Gastroesophageal sphincter (tissue), 4 donors: Measurements from ENCODE around the gene MCAM. TPM values are rescaled to one million over a fixed set of nuclear protein-coding genes. Genes with fewer than 3 reads are reported as not detected.
A peak's percentile ranks its signal among the peaks of the same experiment; 100 is the strongest.

Experiments
- ATAC-seq: fragments of 150-250 bp; one replicate; pipeline ENCODE4 v1.9.1; 2016; ENCODE audit warnings: mild to moderate bottlenecking, moderate library complexity
- H3K27ac ChIP-seq, 4 donors: fragments of 200-600 bp; sonication (generic) in 3 of 4; 1 replicate in 3 of 4; 2 replicates in 1 of 4; pipeline ENCODE4 v1.5.1; 2016 to 2019
- H3K27me3 ChIP-seq: fragments of 200-600 bp; sonication (generic); one replicate; pipeline ENCODE4 v1.5.1; 2019
- H3K36me3 ChIP-seq, 2 donors: fragments of 200-600 bp; sonication (generic); one replicate each; pipeline ENCODE4 v1.5.1; 2019; ENCODE audit warnings: control low read depth in 1 of 2
- H3K4me1 ChIP-seq, 3 donors: fragments of 200-600 bp; sonication (generic); 1 replicate in 2 of 3; 2 replicates in 1 of 3; pipeline ENCODE4 v1.5.1; 2016 to 2019; ENCODE audit warnings: control low read depth in 2 of 3
- H3K4me3 ChIP-seq, 2 donors: fragments of 200-600 bp; sonication (generic); one replicate each; pipeline ENCODE4 v1.5.1; 2019; ENCODE audit warnings: mild to moderate bottlenecking in 1 of 2, moderate library complexity in 1 of 2
- H3K9me3 ChIP-seq, 3 donors: fragments of 200-600 bp; sonication (generic); one replicate each; pipeline ENCODE4 v1.5.1; 2017 to 2019; ENCODE audit warnings: control low read depth in 2 of 3
- EP300 ChIP-seq: sonication (generic); formaldehyde crosslinking; IDR thresholded peaks from one replicate; pipeline ENCODE4 v1.6.1; 2017; ENCODE audit warnings: antibody characterized with exemption, mild to moderate bottlenecking
- POLR2A ChIP-seq, 2 donors: fragments of 450-650 bp; IDR thresholded peaks; one replicate each; pipeline ENCODE4 v1.6.1; 2017; ENCODE audit warnings: antibody characterized with exemption in 2 of 2, mild to moderate bottlenecking in 2 of 2, moderate library complexity in 1 of 2
- POLR2AphosphoS5 ChIP-seq: sonication (generic); formaldehyde crosslinking; IDR thresholded peaks from one replicate; pipeline ENCODE4 v1.6.1; 2017; ENCODE audit warnings: antibody characterized with exemption
- WGBS, 2 donors: methylation state at CpG; one replicate each; pipeline ENCODE4 v1.1.5; 2018; ENCODE audit warnings: low coverage in 1 of 2; 5-methylcytosine and 5-hydroxymethylcytosine counted together
- total RNA-seq, 4 donors: library from RNA; depleted of rRNA; stranded (reverse); fragments of >200 nt; gene quantifications; one replicate each; pipeline ENCODE4 v1.1.0, GENCODE V29; 2016
- TF ChIP-seq, protein P1 (sequence below), 4 experiments: fragments of 200-600 bp in 2 of 4; fragments of 450-650 bp in 2 of 4; sonication (generic) in 1 of 4; IDR thresholded peaks; one replicate each; pipeline ENCODE4 v1.5.1; 2017 to 2019; ENCODE audit warnings: antibody characterized with exemption in 4 of 4, mild to moderate bottlenecking in 2 of 4, moderate library complexity in 2 of 4

MCAM gene
- total RNA-seq, 4 donors from 2014 or later, result 702 to 1,904 (median 1,177) TPM

DNA sequence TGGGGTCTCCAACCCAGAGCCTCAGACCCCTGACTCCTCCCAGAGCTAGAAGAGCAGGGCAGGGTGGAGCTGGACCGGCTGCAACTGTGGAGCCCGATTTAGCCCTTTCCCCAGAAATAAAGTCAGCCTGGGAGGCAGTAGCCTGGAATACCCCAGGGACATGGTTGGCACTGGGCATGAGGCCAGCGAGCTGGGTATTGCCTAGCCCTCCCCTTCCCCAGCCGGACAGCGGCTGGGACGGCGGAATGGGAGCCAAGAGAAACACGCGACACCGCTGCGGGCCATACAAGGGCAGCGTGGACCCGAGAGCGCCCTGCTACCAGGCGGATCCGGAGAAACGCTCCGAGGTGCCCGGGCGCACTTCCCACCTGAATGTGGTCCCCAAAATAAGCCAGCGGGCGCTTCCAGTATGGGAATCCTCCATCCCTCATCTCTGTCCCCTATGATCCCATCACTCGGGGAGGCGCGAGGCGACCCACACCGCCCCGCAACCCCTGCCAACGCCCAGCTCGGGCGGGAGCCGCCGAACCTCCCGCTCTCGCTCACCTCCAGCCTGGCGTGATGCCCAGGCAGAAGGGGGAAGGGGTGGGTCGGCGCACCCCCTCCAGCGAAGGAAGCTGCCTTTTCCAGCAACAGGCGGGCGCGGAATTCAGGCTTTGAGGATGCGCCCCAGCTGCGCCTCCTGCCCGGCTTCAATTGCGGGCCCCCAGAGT lies 758 bp downstream of the MCAM start:
- H3K27me3 ChIP-seq, result no peaks in the 10 kb centered on the region
- no peaks in the 10 kb centered on the region for H3K9me3 ChIP-seq
- TF ChIP-seq POLR2A (IDR thresholded peaks at IDR 0.05) (peak in 1 of 2 donors; percentile 20), EP300 (no peak), POLR2AphosphoS5 (no peak)
- TF ChIP-seq, protein P1, sequence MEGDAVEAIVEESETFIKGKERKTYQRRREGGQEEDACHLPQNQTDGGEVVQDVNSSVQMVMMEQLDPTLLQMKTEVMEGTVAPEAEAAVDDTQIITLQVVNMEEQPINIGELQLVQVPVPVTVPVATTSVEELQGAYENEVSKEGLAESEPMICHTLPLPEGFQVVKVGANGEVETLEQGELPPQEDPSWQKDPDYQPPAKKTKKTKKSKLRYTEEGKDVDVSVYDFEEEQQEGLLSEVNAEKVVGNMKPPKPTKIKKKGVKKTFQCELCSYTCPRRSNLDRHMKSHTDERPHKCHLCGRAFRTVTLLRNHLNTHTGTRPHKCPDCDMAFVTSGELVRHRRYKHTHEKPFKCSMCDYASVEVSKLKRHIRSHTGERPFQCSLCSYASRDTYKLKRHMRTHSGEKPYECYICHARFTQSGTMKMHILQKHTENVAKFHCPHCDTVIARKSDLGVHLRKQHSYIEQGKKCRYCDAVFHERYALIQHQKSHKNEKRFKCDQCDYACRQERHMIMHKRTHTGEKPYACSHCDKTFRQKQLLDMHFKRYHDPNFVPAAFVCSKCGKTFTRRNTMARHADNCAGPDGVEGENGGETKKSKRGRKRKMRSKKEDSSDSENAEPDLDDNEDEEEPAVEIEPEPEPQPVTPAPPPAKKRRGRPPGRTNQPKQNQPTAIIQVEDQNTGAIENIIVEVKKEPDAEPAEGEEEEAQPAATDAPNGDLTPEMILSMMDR (IDR thresholded peaks at IDR 0.05), result no peak
- peak overlapping the region; percentile 90 to 99 (median 98) for H3K27ac ChIP-seq
- peak; percentile 34 for ATAC-seq
- H3K4me1 ChIP-seq, result peaks cover 12 to 99% (median 42%) of the 10 kb centered on the region in 3 donors
- peak overlapping the region; percentile 70 to 87 for H3K4me3 ChIP-seq
- H3K36me3 ChIP-seq, result peaks cover 0 to 38% of the 10 kb centered on the region in 2 donors
- whole genome bisulfite sequencing, 2 donors, result 0% methylated on average over 1 of the region's 46 CpGs; no CpG with 5 or more reads in 1 of the 2 donors

DNA sequence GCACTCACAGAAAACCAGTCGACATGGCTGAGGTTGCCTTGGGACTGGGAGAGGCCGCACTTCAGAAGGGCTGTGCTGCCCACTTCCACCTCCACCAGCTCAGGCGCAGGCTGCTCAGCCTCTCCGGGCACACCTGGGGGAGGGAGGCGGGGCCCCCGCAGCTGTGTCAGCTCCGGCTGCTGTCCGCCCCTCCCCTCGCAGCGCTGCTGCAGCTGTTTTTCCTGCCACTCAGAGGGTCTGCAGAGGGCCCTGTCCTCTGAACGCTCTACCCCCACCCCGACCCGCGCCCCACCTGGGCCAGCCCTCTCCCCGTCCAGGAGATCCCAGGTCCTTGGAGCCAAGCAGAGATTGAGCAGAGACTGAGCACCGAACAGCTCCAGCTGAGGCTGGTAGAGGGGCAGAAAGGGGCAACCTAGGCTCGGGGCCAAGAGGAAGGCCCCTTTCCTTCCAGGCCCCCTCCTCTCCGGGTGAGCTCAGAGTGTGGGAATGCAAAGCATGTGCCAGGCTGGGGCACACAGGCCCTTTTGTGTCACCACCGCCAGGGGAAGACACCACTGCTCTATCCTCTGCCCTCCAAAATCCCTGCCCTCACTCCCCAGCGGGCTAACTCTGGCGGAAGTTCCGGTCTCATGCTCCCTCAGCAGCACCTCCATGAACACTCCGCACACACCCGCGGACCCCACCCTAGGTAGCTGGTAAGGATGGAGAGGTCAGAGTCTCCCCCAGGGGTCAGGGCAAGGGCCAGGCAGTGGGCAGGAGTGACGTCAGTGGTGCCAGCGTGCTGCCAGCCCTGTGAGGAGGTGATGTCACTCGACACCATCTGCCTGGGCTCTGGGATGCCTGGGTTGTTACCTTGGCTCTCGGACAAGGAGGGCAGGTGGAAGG lies 1.6 kb downstream of the MCAM start:
- TF ChIP-seq POLR2AphosphoS5 (peak; percentile 52), POLR2A (IDR thresholded peaks at IDR 0.05) (no peak), EP300 (no peak)
- TF ChIP-seq, protein P1 (IDR thresholded peaks at IDR 0.05), result peak in 3 of 4 experiments; percentile 42 to 52 (median 45)
- H3K4me1 ChIP-seq, result peaks cover 12 to 99% (median 38%) of the 10 kb centered on the region in 3 donors

DNA sequence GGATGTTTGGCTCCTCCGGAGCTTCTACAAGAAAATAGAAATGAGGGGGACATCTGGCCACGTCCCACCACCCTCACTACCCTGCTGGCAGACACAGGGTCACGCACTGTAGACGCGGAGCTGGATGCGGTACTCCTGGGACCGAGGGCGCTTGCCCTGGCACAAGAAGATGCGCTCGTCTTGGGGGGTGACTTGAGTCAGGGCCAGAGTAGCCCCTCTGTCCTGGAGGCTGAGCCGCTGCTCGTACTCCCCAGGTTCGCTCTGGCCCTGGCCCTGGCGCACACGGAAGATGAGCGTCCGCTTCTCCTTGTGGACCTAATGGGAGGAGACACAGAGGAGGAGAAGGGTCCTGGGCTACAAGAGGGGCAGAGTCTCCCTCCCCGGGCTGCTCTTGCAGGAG lies 2.2 kb downstream of the MCAM start:
- WGBS, 2 donors, result no CpG with 5 or more reads among the region's 18 CpGs

More for the DNA sequence above, 1.6 kb downstream of the MCAM start:
- Histone ChIP-seq H3K27ac (peak overlapping the region; percentile 90 to 99 (median 98)), H3K4me3 (peak overlapping the region; percentile 70 to 87), H3K27me3 (no peaks in the 10 kb centered on the region), H3K36me3 (peaks cover 0 to 46% of the 10 kb centered on the region in 2 donors), H3K9me3 (no peaks in the 10 kb centered on the region)
- ATAC-seq, result peak; percentile 24
- 0% methylated on average over 2 to 3 of the region's 29 CpGs for WGBS, 2 donors

DNA sequence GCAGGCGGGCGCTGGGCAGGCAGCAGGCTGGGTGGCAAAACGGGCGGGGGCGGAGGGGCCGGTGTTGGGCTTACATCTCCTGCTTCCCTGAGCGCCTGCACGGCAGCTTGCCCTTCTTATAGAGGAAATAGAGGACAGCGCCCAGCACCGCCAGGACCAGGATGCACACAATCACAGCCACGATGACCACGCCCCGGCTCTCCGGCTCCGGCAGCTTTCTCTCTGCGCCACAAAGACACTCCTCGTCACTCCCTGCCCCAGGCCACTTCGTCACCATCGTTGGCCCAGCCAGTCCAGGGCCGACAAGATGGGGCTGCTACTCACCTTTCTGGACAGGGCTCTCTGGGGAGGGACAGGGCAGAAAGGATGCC lies 6.3 kb downstream of the MCAM start:
- Histone ChIP-seq H3K27ac (peak overlapping the region in 3 of 4 donors; percentile 76 to 99 (median 98)), H3K9me3 (no peaks in the 10 kb centered on the region), H3K27me3 (no peaks in the 10 kb centered on the region), H3K36me3 (peaks cover 0 to 70% of the 10 kb centered on the region in 2 donors), H3K4me3 (no peak overlapping the region), H3K4me1 (peaks cover 0 to 97% (median 10%) of the 10 kb centered on the region in 3 donors)
- 42% methylated on average over 4 of the region's 20 CpGs; no CpG with 5 or more reads in 1 of the 2 donors for WGBS, 2 donors
- ATAC-seq, result no peak
- no peak for TF ChIP-seq EP300
- TF ChIP-seq POLR2A (IDR thresholded peaks at IDR 0.05), result no peak
- TF ChIP-seq, protein P1 (IDR thresholded peaks at IDR 0.05), result no peak
- no peak for TF ChIP-seq POLR2AphosphoS5

More for the DNA sequence above, 2.2 kb downstream of the MCAM start:
- Histone ChIP-seq H3K4me1 (peaks cover 12 to 99% (median 33%) of the 10 kb centered on the region in 3 donors), H3K27ac (peak overlapping the region; percentile 90 to 99 (median 98)), H3K36me3 (peaks cover 0 to 53% of the 10 kb centered on the region in 2 donors), H3K4me3 (peak overlapping the region; percentile 70 to 87), H3K9me3 (no peaks in the 10 kb centered on the region), H3K27me3 (no peaks in the 10 kb centered on the region)
- no peak for TF ChIP-seq POLR2A (IDR thresholded peaks at IDR 0.05)
- no peak for TF ChIP-seq EP300
- no peak for TF ChIP-seq POLR2AphosphoS5
- TF ChIP-seq, protein P1 (IDR thresholded peaks at IDR 0.05), result no peak
- ATAC-seq, result no peak
